ES-I3 (cell line): ENCODE measurements around the gene B3GALNT2.
"Not testable (repeated sequence)": the region's sequence is repeated elsewhere in the genome, so short reads cannot be mapped to it uniquely, and the experiment has no call there.

Source experiments
- H3K36me3 ChIP-seq: 2 replicates; pipeline ENCODE4 v1.6.1; 2013; ENCODE audit warnings: mild to moderate bottlenecking, low read length, control low read depth, moderate library complexity; ENCODE audit not compliant: insufficient read depth
- H3K4me1 ChIP-seq: 2 replicates; pipeline ENCODE4 v1.6.1; 2013; ENCODE audit warnings: mild to moderate bottlenecking, control low read depth, low read length; ENCODE audit not compliant: insufficient read depth
- H3K9ac ChIP-seq: 2 replicates; pipeline ENCODE4 v1.6.1; 2013; ENCODE audit warnings: low read depth, mild to moderate bottlenecking, low read length, moderate library complexity
- H3K9me3 ChIP-seq: 2 replicates; pipeline ENCODE4 v1.6.1; 2013; ENCODE audit warnings: mild to moderate bottlenecking, low read length, moderate library complexity; ENCODE audit not compliant: control insufficient read depth, insufficient read depth

The B3GALNT2 gene

DNA sequence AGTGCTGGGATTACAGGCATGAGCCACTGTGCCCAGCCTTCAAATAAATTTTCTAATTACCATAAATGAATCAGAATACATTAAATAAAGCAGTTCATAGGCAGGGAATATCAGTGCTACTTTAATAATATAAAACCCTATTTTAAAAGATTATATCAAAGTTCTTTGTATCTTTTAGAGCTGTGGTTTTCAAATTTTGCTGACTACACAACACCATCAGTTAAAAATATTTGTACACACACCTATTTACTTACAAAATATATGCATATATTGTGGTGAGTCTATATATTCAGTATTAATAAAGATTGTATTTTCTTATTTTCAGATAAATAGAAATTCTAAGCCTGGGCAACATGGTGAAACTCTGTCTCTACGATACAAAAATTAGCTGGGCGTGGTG, 18.7 kb downstream of the B3GALNT2 start:
- peaks cover 11% of the 10 kb centered on the region for H3K36me3 ChIP-seq
- no peaks in the 10 kb centered on the region for H3K4me1 ChIP-seq

GRCh38 chr1:235483090-235483489, 21.2 kb downstream of the B3GALNT2 start:
- peaks cover 11% of the 10 kb centered on the region for H3K36me3 ChIP-seq
- no peaks in the 10 kb centered on the region; the same call in 1 of the 2 replicates for H3K9me3 ChIP-seq
- no peaks in the 10 kb centered on the region for H3K4me1 ChIP-seq
- no peak overlapping the region for H3K9ac ChIP-seq

More for the DNA sequence above, 18.7 kb downstream of the B3GALNT2 start:
- Histone ChIP-seq H3K9ac (no peak overlapping the region), H3K9me3 (no peaks in the 10 kb centered on the region; the same call in 1 of the 2 replicates)

GRCh38 chr1:235473806-235474205, 30.4 kb downstream of the B3GALNT2 start:
- H3K9me3 ChIP-seq, result no peaks in the 10 kb centered on the region
- H3K9ac ChIP-seq, result no peak overlapping the region
- 0 out of 2 replicates have a peak, but pooled peaks cover 3% of the 10 kb centered on the region for H3K36me3 ChIP-seq
- H3K4me1 ChIP-seq, result no peaks in the 10 kb centered on the region

DNA sequence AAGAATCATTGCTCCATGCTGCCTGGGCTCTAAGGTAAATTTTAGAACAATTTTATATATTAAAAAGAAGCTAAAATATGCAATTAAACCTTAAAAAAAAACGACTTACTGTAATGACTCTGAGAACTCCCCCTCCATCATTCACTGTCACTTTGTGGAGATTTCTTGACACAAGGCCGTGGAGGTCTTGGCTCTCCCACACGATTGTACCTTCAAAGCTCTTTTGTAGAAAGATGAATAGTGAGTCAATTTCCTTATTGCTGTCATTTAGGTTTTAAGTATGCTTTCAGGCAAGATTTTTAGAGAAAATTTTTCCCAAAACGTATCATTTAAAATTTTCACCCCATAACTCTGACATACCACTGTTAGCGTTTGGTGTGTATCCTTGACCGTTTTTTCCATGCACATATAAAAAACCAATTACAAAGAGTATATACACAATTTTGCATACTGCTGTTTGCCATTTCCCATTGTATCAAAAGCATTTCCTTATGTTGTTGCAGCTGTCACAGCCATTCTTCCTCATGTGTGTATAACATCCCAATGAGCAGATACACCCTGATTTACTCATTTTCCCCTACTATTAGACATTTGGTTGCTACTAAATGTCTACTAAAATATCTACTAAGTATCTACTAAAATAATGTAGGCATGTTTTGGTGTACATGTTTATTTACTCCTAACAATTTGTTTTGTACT, 33.4 kb downstream of the B3GALNT2 start:
- H3K9me3 ChIP-seq, result no peaks in the 10 kb centered on the region
- H3K4me1 ChIP-seq, result no peaks in the 10 kb centered on the region
- H3K36me3 ChIP-seq, result 0 out of 2 replicates have a peak, but pooled peaks cover 3% of the 10 kb centered on the region
- H3K9ac ChIP-seq, result no peak overlapping the region

- not testable (repeated sequence) for H3K4me1 ChIP-seq, H3K9me3 ChIP-seq, H3K9ac ChIP-seq, H3K36me3 ChIP-seq
Measured at GRCh38 chr1:235469897-235470296, 34.4 kb downstream of the B3GALNT2 start.

- Histone ChIP-seq H3K9me3 (no peaks in the 10 kb centered on the region), H3K4me1 (no peaks in the 10 kb centered on the region), H3K36me3 (no peaks in the 10 kb centered on the region), H3K9ac (no peak overlapping the region)
Measured at GRCh38 chr1:235468970-235469369, 35.3 kb downstream of the B3GALNT2 start.

DNA sequence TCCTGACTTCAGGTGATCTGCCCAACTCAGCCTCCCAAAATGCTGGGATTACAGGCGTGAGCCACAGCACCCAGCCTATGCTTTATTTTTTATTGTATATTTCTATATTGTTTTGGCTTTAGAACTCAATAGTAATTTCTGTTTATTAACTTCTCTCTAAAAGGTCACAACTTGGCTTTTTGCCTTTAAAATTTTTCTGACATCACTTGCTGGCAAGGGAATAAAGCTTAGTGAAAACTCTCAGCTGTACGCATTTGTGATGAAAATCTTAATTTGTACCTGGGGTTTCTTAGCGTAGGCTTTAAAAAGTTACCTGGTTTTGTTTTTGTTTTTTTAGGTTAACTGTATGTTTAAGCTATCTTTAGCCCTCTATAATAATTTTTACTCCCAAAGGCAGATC, 36.2 kb downstream of the B3GALNT2 start:
- no peaks in the 10 kb centered on the region for H3K4me1 ChIP-seq
- H3K9ac ChIP-seq, result no peak overlapping the region
- no peaks in the 10 kb centered on the region for H3K9me3 ChIP-seq
- H3K36me3 ChIP-seq, result no peaks in the 10 kb centered on the region

DNA sequence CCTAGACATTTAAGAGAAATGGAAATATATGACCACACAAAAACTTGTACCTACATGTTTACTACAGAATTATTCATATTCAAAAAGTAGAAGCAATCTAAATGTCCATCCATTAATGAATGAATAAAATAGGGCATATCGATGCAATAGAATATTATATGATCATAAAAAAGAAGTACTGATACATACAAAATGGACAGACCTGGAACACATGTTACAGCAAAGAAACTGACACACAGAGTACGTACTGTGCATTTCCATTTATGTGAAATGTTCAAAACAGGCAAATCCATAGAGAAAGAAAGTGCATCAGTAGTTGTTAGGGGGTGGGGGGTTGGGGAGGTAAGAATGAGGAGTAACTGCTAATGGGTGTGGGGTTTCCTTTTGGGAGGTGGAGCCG, 39.2 kb downstream of the B3GALNT2 start:
- no peaks in the 10 kb centered on the region for H3K9me3 ChIP-seq
- H3K4me1 ChIP-seq, result no peaks in the 10 kb centered on the region
- H3K36me3 ChIP-seq, result no peaks in the 10 kb centered on the region
- H3K9ac ChIP-seq, result no peak overlapping the region

GRCh38 chr1:235462832-235463231, 41.4 kb downstream of the B3GALNT2 start:
- H3K4me1 ChIP-seq, H3K9ac ChIP-seq, H3K9me3 ChIP-seq, H3K36me3 ChIP-seq: not testable (repeated sequence)

DNA sequence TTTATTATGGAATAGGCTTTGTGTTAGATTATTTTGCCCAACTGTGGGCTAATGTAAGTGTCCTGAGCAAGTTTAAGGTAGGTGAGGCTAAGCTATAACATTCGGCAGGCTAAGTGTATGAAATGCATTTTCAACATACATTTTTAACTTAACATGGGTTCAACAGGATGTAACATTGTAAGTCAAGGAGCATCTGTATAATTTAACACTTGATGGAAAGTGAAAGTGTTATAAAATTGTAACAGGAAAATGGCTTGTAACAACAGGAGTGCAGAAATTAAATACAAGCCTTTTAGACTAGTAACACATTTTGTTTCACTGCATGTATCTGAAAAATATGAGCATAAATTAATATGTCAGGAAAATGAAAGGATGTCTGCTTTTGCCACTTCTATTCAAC, 42.3 kb downstream of the B3GALNT2 start:
- Histone ChIP-seq H3K36me3 (no peaks in the 10 kb centered on the region), H3K9ac (no peak overlapping the region), H3K9me3 (no peaks in the 10 kb centered on the region), H3K4me1 (no peaks in the 10 kb centered on the region)

DNA sequence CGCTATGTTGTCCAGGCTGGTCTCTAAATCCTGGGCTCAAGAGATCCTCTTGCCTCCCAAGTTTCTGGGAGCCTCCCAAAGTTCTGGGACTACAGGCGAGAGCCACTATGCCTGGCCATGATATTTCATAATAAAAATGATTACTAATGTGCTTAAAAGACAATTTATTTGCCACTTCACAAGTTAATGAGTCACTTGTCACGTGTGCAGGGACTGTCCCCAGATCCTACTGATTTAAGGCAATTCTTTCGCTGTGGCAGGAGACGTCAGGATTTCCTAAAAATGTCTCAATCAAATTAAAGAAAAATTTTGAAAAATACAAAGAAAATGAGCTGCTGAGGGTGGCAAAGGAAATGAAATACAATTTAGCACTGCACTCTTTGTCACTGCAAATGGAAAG, 43.5 kb downstream of the B3GALNT2 start:
- H3K4me1 ChIP-seq, result no peaks in the 10 kb centered on the region
- no peak overlapping the region for H3K9ac ChIP-seq
- no peaks in the 10 kb centered on the region for H3K36me3 ChIP-seq
- H3K9me3 ChIP-seq, result no peaks in the 10 kb centered on the region

GRCh38 chr1:235457856-235458255, 46.4 kb downstream of the B3GALNT2 start:
- H3K4me1 ChIP-seq, H3K9me3 ChIP-seq, H3K9ac ChIP-seq, H3K36me3 ChIP-seq: not testable (repeated sequence)

GRCh38 chr1:235455823-235456222, 48.4 kb downstream of the B3GALNT2 start:
- Histone ChIP-seq H3K36me3 (peaks cover 4% of the 10 kb centered on the region; the same call in 1 of the 2 replicates), H3K9ac (no peak overlapping the region), H3K9me3 (no peaks in the 10 kb centered on the region), H3K4me1 (peaks cover 3% of the 10 kb centered on the region; the same call in 1 of the 2 replicates)

GRCh38 chr1:235455097-235455496, 49.2 kb downstream of the B3GALNT2 start:
- Histone ChIP-seq H3K9ac (no peak overlapping the region), H3K36me3 (peaks cover 7% of the 10 kb centered on the region; the same call in 1 of the 2 replicates), H3K4me1 (peaks cover 5% of the 10 kb centered on the region; the same call in 1 of the 2 replicates), H3K9me3 (no peaks in the 10 kb centered on the region)

DNA sequence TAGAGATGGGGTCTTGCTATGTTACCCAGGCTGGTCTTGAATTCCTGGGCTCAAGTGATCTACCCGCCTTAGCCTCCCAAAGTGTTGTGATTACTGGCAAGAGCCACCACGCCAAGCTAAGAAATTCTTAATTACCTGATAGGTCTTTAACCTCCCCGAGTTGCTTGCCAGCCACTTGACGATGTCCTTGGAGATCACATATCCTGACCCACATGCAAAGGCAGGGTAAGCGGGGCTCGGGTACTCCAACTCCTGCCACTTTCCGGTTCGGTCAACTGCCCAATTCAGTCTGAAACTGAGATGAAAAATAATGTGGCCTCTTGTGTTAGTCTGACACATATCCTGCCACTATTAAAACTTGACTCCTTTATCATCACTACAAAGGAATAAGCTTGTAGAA, 50.2 kb downstream of the B3GALNT2 start:
- Histone ChIP-seq H3K4me1 (peaks cover 5% of the 10 kb centered on the region; the same call in 1 of the 2 replicates), H3K9ac (no peak overlapping the region), H3K9me3 (no peaks in the 10 kb centered on the region), H3K36me3 (peaks cover 7% of the 10 kb centered on the region; the same call in 1 of the 2 replicates)
